OCI-LY1 (cell line): ENCODE measurements around the gene PTPRN2.

Source experiments
- H2AFZ ChIP-seq: fragments of 200-600 bp; sonication (generic), shearing (Covaris generic); 2 replicates; pipeline ENCODE4 v1.6.0; 2014; ENCODE audit warnings: antibody characterized with exemption, mild to moderate bottlenecking, low read length
- H3F3A ChIP-seq: fragments of 200-600 bp; sonication (generic), shearing (Covaris generic); 2 replicates; pipeline ENCODE4 v1.6.0; 2014; ENCODE audit warnings: mild to moderate bottlenecking, antibody characterized with exemption, low read length, moderate library complexity; ENCODE audit not compliant: insufficient read depth
- H3K27ac ChIP-seq: fragments of 200-600 bp; sonication (generic); 2 replicates; pipeline ENCODE4 v1.5.1; 2014; ENCODE audit warnings: low read length, mixed run types, mild to moderate bottlenecking, low read depth; ENCODE audit not compliant: poor library complexity, severe bottlenecking
- H3K27me3 ChIP-seq: fragments of 200-600 bp; sonication (generic); 2 replicates; pipeline ENCODE4 v1.6.0; 2014; ENCODE audit warnings: antibody characterized with exemption, mild to moderate bottlenecking, low read length, moderate library complexity; ENCODE audit not compliant: insufficient read depth
- H3K36me3 ChIP-seq: fragments of 200-600 bp; sonication (generic); 2 replicates; pipeline ENCODE4 v1.6.1; 2014; ENCODE audit warnings: mild to moderate bottlenecking, antibody characterized with exemption, low read length, moderate library complexity, mixed read lengths; ENCODE audit not compliant: insufficient read depth
- H3K4me1 ChIP-seq: fragments of 200-600 bp; sonication (generic); 2 replicates; pipeline ENCODE4 v1.5.1; 2014; ENCODE audit warnings: mild to moderate bottlenecking, low read length, moderate library complexity; ENCODE audit not compliant: insufficient read depth, severe bottlenecking
- H3K4me2 ChIP-seq: fragments of 200-600 bp; sonication (generic), shearing (Covaris generic); 2 replicates; pipeline ENCODE4 v1.6.1; 2014; ENCODE audit warnings: low read length
- H3K4me3 ChIP-seq: fragments of 200-600 bp; sonication (generic); 2 replicates; pipeline ENCODE4 v1.5.1; 2014; ENCODE audit warnings: low read length, low read depth, mild to moderate bottlenecking, mixed read lengths; ENCODE audit not compliant: poor library complexity, severe bottlenecking
- H3K79me2 ChIP-seq: fragments of 200-600 bp; shearing (Covaris generic); 2 replicates; pipeline ENCODE4 v1.6.1; 2016; ENCODE audit warnings: mixed run types, low read length, mixed read lengths; ENCODE audit not compliant: insufficient read depth
- H3K9ac ChIP-seq: fragments of 200-600 bp; sonication (generic), shearing (Covaris generic); 2 replicates; pipeline ENCODE4 v1.6.1; 2014; ENCODE audit warnings: mild to moderate bottlenecking, low read length, mixed read lengths
- H3K9me2 ChIP-seq: fragments of 200-600 bp; sonication (generic), shearing (Covaris generic); 2 replicates; pipeline ENCODE4 v1.6.1; 2014; ENCODE audit warnings: low read depth, mild to moderate bottlenecking, low read length, mixed read lengths
- H3K9me3 ChIP-seq: fragments of 200-600 bp; shearing (Covaris generic); 2 replicates; pipeline ENCODE4 v1.6.1; 2014; ENCODE audit warnings: low read length, mixed read lengths
- H4K20me1 ChIP-seq: fragments of 200-600 bp; sonication (generic), shearing (Covaris generic); 2 replicates; pipeline ENCODE4 v1.6.0; 2016; ENCODE audit warnings: mild to moderate bottlenecking, low read length; ENCODE audit not compliant: insufficient read depth
- EZH2 ChIP-seq: fragments of 200-600 bp; sonication (generic), shearing (Covaris generic); IDR thresholded peaks from 2 replicates; pipeline ENCODE4 v1.8.0; 2017; ENCODE audit warnings: borderline replicate concordance, mixed run types, mild to moderate bottlenecking, antibody characterized with exemption, low read length, moderate library complexity, mixed read lengths
- TF ChIP-seq, protein P1 (sequence below): fragments of 200-600 bp; sonication (generic), shearing (Covaris generic); IDR thresholded peaks from 2 replicates; pipeline ENCODE4 v1.5.1; 2017; ENCODE audit warnings: mild to moderate bottlenecking, antibody characterized with exemption, low read length, moderate library complexity, mixed read lengths

PTPRN2 gene

DNA sequence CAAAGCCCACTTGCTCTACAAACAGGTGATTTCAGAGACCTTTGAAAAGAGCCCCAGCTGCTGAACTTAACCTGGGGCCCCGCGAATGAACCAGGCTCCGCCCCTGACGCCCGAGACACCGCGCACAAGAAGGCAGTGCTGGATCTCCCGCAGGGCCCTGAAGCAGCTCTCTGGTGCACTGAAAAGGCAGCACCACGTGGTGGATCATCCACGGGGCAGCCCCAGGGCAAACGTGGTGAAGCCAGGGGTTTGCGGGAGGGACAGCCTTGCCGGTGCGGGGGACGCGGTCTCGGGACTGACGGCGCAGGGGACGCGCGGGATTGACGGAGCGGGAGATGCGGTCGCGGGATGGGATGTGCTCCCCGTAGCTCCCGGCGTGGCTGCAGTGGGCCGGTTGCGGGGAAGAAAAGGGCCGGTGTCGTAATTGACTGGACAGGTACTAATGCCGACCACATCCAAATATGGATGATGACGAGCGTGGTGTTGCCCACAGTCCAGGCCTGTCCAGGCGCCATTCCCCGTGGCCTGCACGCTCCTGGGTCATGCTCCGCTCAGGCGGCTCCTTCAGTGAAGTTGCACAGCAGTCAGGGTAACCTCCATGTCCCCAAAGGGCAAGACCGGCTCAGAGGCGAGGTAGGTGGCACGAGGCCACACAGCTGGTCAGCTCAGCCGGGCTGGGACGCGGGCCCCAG is 829.7 kb downstream of the PTPRN2 start:
- Histone ChIP-seq H3K9ac (no peak overlapping the region), H2AFZ (no peak overlapping the region), H3K9me2 (no peaks in the 10 kb centered on the region), H3K4me3 (no peak overlapping the region), H3K36me3 (no peaks in the 10 kb centered on the region), H3K27me3 (no peaks in the 10 kb centered on the region; the same call in 1 of the 2 replicates), H3K9me3 (no peaks in the 10 kb centered on the region), H3K27ac (no peak overlapping the region), H3K4me2 (no peak overlapping the region), H4K20me1 (no peaks in the 10 kb centered on the region), H3F3A (no peaks in the 10 kb centered on the region), H3K79me2 (no peaks in the 10 kb centered on the region), H3K4me1 (no peaks in the 10 kb centered on the region)
- TF ChIP-seq EZH2 = no peak
- TF ChIP-seq, protein P1, sequence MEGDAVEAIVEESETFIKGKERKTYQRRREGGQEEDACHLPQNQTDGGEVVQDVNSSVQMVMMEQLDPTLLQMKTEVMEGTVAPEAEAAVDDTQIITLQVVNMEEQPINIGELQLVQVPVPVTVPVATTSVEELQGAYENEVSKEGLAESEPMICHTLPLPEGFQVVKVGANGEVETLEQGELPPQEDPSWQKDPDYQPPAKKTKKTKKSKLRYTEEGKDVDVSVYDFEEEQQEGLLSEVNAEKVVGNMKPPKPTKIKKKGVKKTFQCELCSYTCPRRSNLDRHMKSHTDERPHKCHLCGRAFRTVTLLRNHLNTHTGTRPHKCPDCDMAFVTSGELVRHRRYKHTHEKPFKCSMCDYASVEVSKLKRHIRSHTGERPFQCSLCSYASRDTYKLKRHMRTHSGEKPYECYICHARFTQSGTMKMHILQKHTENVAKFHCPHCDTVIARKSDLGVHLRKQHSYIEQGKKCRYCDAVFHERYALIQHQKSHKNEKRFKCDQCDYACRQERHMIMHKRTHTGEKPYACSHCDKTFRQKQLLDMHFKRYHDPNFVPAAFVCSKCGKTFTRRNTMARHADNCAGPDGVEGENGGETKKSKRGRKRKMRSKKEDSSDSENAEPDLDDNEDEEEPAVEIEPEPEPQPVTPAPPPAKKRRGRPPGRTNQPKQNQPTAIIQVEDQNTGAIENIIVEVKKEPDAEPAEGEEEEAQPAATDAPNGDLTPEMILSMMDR = no peak

- TF ChIP-seq, protein P1 = no peak
- no peak for TF ChIP-seq EZH2
- Histone ChIP-seq H3K9me2 (no peaks in the 10 kb centered on the region), H3K4me1 (no peaks in the 10 kb centered on the region), H3K36me3 (no peaks in the 10 kb centered on the region), H3K9me3 (no peaks in the 10 kb centered on the region), H3K27ac (no peak overlapping the region), H3F3A (no peaks in the 10 kb centered on the region), H4K20me1 (no peaks in the 10 kb centered on the region), H3K27me3 (no peaks in the 10 kb centered on the region; the same call in 1 of the 2 replicates), H3K4me2 (no peak overlapping the region), H3K9ac (no peak overlapping the region), H2AFZ (no peak overlapping the region), H3K79me2 (no peaks in the 10 kb centered on the region), H3K4me3 (no peak overlapping the region)
These were observed 830.4 kb downstream of the PTPRN2 start for GRCh38 chr7:157757211-157757610.

DNA sequence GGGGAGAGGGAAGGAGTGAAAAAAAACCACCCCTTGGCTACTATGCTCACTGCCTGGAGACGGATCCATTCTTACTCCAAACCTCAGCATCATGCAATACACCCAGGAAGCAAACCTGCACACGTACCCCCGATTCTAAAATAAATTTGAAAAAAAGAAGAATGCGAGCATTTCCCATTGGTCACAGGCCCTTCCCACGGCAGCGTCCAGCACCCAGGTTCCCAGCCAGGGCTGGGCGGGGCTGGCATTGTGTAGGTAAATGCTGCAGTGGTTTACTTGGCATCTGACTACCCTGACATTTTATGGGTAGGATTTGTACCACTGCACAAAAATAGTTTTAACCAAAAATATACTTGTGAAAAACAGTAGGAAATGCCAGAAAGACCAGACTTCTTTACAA is 831.9 kb downstream of the PTPRN2 start:
- Histone ChIP-seq H3K9me3 (no peaks in the 10 kb centered on the region), H3K9ac (no peak overlapping the region), H3K4me1 (no peaks in the 10 kb centered on the region), H3K27ac (no peak overlapping the region), H3K79me2 (no peaks in the 10 kb centered on the region), H4K20me1 (no peaks in the 10 kb centered on the region), H3K36me3 (no peaks in the 10 kb centered on the region), H3K4me3 (no peak overlapping the region), H3F3A (no peaks in the 10 kb centered on the region), H3K4me2 (no peak overlapping the region), H3K9me2 (no peaks in the 10 kb centered on the region), H2AFZ (no peak overlapping the region), H3K27me3 (no peaks in the 10 kb centered on the region; the same call in 1 of the 2 replicates)
- TF ChIP-seq EZH2 = no peak
- TF ChIP-seq, protein P1 = no peak
